Stimulated activated CD8-positive, alpha-beta memory T cell treated with anti-CD3 and anti-CD28 coated beads, Interleukin-4, amount 100 ng/mL, for 48 hours (primary cell): Measurements from ENCODE around the gene OSBPL5.
"Not testable (repeated sequence)": the region's sequence is repeated elsewhere in the genome, so short reads cannot be mapped to it uniquely, and the experiment has no call there.

Experiments used
- DNase-seq: peaks from one replicate; pipeline ENCODE4 v3.0.0-alpha.2; 2020

The OSBPL5 gene

DNA sequence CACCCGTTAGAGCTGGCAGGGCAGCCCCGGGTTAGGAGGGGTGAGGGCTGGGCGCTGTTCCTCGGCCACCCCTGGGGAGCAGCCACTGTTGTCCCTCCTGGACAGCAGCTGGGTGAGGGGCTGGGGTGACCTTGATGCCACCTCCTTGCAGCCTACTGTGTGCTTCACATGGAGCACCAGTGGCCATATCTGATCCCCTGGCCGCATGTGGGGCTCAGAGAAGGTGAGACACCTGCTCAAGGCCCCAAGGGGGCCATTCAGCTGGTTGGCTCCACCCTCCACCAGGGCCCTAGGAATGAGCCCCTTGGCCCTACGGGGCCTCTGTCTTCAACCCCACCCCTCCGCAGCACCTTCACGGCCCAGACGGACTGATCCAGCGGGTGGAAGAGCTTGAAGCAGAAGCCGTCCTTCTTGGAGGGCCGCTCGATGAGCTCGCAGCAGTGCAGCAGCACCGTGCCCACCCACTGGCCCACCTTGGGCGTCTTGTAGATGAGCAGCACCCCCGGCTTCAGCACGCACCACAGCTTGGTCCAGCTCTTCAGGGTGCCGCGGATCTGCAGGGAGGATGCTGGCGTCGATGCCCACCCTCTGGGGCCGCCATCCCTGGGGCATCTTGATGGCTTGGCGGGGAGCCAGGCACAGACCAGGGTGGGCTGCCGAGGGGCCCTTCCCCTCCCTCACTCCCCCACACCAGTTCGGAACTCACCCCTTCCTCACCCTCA is 44.9 kb downstream of the OSBPL5 start:
- DNase-seq = no peak

DNA sequence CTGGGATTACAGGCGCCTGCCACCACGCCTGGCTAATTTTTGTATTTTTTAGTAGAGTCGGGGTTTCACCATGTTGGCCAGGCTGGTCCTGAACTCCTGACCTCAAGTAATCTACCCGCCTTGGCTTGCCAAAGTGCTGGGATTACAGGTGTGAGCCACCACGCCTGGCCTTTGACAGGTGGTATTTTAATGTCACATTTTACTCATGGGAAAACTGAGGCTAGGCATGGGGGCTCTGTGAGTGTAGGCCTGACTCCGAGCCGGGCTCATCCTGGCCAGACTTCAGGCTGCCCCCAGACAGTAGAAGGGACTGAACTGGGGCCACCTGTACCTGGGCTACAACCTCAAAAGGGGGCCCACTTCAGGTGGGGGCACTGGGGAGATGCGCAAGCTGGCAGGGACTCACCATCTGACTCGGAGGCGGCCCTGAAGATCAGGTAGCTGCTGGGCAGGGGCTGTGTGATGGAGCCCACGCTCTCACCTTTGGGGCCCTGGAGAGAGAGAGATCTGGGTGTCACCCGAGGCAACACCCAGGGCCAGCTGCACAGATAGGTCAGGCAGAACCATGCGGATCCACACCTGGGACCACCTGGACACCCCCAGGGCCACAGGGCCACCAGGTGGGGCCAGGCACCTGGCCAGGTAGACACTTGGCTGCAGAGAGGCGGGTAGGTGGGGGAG is 45.8 kb downstream of the OSBPL5 start:
- no peak for DNase-seq

DNA sequence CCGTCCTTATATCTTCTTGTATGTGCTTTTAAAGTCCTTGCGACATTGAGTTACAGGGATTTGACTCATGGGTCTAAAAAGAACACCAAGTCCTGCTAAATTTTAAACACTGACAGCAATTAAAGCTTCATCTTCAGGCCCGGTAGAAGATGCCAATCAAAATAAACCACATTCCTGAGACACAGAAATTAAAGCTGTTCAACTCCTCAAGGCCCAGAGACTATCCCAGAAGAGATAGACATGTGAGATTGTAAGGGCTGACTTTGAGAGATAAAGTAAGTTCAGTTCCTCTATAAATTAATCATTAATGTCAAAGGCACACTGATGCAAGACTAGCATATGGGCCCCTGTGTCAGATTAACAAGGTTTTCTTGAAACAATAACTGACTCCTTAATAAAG is 49.8 kb downstream of the OSBPL5 start:
- DNase-seq = no peak

DNA sequence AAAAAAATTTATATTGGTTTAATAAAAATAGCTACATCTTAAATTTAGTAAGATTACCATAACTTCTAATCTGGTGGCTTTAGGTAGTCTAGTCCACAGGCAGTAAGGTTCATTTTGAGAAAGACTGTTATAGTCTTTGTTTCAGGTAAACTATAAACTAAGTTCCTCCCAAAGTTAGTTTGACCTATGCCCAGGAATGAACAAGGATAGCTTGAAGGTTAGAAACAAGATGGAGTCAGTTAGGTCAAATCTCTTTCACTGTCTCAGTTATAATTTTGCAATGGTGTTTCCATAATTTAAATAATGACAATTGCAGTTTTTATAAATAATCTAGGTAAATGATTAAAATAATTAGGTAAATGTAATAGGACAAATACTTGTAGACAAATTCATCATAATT is 51.4 kb downstream of the OSBPL5 start:
- DNase-seq = not testable (repeated sequence)

DNA sequence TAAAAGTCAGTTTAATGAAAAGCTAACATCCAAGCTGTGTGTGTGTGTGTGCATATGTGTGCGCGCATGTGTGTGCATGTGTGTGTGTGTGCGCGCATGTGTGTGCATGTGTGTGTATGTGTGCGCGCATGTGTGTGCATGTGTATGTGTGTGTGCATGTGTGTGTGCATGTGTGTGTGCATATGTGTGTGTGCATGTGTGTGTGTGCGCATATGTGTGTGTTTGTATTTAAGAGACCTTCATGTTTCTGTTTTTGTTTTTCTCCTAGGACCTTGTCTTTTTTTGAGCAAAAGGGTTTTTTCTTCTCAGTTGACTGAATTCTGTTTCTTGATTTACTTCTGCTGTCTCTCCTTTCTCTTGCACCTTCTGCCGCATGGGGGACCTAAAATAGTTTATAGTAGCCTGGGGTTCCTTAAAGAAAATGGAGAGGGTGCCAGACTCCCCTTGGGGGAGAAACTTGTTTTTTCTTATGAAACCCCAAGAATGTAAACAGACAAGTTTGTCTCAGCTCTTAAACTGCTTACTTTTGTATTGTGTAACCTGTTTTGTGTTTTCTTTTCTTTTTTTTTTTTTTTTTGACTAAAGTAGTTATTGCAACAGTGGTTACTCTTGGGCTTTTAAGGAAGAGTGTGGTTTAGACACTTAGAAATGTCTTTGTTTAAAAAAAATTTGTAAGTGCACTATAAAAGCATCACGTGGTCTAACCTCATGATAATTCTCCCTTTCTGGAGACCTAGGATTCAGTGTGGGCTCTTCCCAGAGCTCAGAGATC is 53.0 kb downstream of the OSBPL5 start:
- no peak for DNase-seq

DNA sequence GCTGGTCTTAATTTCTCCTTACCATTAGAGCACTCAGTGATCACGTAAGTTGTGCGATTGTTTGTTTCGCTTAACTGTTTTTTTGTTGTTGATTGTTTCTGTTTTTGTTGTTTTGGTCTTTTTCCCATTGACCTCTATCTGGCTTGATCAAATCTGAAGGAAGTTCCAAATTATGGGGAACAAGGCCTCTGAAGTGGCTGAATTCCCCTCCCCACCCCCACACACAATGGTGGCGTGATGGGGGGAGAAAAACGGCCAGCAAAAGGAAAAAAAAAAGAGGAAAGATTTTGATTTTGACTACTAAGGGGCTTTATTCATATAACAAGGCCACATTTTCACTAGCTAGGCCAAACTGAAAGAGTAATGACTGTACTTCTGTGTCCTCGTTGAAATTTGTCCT is 53.6 kb downstream of the OSBPL5 start:
- no peak for DNase-seq

DNA sequence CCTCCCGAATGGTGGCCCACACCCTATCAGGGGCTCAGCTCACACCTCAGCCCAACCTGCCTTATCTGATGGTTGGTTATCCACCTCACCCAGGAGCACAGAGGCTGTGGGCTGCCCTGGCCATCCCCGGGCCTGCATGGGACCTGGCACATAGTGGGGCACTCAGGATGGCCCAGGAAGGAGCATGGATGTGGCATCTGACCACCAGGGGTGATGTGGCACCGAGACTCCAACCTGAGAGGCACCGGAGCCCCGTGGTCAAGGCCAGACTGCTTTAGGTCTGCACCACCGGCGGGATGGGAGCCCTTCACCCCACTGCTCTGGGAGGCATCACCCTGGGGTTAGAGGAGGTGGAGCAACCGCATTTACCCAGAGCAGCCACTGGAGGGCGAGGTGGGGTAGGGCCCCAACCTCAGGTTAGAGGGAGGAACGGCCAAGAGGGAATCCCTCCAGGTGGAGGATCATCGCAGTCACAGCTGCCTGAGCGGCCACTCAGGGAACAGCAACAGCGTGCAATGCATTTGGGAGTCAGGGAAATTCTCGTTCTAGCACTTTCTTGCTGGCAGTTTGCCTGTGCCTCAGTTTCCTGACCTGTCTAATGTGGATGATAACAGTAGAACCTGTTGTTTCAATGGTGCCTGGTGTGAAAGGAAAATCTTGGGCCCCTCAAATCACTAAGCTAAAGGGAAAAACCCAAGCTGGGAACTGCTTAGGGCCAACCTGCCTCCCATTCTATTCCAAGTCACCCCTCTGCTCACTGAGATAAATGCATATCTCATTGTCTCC is 55.0 kb downstream of the OSBPL5 start:
- peak; percentile 68 for DNase-seq

DNA sequence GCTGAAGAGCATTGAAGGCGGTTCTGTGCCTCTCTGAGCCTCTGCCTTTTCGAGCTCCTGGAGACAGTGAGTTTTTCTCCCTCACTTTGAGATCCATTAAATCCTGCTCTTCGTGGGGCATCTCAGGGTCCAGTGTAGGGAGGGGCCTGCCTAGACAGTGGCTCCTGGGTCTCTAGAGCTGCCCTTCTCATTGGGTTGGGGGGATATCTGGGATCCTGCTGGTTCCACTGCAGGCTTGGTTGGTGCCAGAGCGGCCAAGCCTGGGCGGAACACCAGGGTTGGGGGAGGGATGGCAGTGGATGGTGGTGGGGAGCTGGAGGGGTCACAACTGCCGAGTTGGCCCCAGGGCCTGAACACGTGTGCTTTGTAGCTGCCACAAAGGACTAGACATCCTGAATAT is 55.7 kb downstream of the OSBPL5 start:
- DNase-seq = no peak

DNA sequence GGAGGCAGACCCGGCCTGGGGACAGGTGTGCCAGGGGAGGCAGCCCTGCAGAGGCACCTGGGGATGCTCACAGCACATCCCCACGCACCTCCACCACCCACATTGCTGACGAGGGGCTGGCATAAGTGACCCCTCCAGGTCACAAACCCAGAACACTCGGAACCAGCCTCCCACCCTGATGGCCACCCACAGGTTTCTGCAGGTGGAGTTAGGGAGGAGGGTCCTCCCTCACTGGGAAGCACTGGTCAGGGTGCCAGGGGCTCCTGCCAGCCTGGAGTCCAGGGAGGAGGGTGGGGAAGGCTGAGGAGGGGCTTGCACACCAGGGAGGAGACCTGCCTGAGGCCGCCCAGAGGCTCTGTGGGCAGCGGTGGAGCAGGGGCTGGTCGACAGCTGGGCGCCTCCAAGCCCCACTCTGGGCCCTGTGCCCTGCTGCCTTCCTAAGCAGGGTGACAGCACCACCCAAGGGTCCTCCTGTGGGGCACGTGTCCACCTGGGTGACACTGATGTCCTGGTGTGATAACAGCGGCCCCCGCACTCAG is 56.9 kb downstream of the OSBPL5 start:
- DNase-seq = no peak

DNA sequence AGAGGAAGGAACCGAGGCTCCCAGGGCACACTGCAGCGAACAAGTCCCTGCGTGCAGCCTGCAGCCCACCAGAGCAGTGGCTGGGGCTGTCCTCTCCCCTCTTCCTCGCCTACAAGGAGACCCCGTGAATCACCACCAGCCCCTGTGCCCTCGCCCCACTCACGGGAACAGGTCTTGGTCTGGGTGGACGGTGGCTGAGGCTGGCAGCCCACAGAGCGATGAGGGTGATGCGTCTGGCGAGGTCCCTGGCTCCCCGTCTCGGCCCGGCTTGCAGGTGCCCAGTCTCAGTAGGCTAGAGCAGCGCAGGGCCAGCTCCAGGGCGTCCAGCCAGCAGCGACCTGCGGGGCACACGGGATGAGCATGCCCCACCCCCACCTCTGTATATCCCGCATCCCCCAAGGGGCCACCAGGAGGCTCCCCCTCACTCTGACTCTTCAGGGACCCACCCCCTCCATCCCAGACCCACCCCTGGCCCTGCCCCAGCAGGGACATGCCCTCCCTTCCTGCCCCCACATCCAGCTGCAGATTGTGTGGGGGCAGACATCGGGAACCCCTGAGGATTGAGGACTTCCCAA is 57.4 kb downstream of the OSBPL5 start:
- DNase-seq = no peak

DNA sequence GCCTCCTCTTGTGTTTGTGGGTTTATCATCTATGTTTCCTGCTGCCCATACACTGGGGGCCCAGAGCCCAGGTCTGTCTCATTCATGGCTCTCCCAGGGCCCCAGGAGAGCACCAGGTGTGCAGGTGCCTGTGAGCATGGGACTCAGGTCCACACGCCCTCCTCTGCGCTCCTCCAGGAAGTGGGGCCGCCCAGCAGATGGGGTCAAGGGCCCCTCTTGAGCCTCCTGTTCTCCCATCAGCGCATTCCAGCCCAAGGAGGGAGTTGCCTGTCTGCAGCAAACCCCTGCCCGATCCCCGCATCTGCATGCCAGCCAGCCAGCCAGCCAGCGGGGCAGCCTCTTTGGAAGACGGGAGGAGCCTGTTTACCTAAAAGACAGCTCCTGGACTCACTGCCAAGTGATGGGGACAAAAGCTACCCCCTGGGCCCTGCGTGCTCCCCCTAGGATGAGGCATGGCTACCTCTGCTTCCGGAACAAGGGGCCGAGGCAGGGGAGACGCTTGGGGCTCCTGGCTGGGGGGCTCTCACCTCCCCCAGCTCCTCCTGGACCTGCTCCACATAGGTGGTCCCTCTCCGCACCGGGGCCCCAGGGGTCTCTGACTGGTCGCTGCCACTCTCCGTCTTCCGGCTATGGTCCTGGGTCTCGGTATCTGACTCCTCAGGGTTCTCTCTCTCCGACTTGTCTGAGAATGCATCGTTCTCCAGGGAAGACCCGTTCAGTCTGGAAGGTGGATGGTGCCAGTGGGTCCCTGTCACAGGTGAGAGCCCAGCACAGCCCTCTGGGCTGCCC is 58.2 kb downstream of the OSBPL5 start:
- no peak for DNase-seq

DNA sequence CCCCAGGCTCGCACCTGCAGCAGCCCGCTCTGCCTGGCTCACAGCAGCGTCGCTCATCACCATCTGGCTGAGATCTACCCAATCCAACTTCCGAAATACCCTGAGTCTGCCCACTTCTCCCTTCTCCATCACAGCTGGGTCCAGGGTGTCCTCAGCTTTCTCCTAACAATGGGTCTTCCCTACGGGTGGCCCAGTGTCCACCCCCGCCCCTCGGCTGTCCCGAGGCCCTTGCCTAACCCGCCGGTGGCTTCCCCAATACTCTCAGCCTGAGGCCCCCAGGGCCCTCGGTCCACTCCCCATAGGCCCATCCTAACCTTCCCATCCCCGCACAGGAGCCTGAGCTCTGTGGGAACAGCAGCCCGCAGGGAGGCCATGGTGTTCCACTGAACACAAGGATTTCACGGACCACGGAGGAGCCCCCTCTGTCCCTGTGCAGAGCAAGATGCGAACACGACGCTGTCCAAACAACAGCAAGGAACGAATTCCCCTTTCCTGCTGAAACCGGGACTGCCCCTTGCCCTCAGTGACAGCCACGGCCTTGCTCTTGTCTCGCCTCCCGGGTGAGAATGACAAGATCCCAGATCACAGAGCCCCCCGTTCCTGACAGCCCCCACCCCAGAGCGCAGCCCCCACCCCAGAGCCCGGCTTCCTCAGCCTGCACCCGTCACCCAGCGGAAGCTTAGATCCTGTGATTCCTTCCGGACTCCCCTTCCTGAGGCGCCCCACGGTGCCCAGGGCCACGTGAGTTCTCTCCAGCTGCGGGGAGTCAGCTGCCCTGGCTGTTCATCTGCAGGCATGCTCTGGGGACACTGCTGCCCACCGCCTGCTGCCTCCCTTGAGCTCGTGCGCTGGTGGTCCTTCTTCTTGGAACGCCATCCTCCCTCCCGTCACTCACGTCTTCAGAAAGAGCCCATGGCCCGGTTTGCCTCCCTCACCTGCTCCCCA is 59.0 kb downstream of the OSBPL5 start:
- no peak for DNase-seq

DNA sequence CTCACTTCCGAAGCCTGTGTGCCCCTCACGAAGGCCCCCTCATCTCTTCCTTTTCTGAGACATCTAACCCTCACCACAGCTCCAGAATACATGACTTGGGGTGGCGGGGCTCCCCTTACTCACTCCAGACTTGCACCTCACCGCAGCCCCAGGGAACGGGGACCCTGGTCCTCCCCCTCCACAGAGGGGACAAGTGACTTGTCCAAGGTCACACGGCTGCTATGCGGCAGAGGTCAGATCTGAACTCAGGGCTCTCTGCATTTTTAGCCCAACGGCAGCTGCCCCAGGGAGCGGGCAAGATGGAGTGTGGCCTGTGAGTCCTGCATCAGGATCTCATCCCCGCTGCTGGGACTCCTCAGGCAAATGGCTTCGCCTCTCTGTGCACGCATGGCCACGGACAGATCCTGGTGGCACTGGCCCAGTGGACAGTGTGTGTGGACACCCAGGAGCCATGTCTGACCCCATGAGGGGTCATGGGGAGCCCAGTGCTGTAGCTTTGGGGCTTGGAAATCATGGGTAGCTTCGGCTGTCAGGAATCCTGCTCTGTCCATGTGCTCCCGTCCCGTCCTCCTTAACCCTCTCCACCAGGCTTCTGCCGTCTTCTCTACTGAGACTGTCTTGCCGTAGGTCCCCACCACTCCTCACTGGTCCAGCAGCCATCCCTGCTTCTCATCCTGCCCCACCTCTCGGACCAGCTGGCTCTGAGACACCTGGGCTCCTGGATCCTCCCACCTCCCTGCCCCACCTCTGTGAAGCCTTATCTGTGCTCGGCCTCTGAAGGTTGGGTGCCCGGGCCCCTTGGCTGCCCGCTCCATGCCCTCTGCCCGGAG is 59.9 kb downstream of the OSBPL5 start:
- DNase-seq = peak; percentile 10

DNA sequence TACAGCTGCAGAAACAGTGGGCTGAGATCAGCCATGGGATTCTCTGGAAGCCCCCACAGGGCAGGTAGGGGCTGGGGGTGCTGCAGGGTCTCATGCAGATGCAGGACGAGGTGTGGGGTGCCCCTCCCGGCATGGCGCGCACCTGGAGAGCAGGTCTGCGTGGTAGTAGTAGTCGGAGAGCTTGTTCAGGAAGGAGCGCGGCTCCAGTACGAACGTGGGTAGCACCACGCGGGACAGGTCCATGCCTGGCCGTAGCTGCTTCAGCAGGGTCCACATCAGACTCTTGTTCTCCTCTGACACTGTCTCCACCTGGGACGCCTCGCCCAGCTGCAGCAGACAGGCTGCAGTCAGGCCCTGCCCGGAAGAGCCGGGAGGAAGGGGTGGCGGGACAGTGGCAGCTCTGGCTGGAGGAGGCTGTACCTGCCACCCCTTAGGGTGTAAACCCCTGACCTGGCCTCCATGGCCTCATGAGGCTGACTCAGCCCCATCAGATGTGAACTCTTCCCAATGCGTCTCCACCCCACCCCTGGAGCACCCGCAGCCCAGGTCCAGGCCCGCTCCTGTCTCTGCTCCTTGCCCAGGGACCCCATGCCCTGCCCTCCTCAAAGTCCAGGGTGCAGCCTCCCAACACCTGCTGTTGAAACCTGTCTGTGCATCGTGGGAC is 60.9 kb downstream of the OSBPL5 start:
- DNase-seq = peak; percentile 12

DNA sequence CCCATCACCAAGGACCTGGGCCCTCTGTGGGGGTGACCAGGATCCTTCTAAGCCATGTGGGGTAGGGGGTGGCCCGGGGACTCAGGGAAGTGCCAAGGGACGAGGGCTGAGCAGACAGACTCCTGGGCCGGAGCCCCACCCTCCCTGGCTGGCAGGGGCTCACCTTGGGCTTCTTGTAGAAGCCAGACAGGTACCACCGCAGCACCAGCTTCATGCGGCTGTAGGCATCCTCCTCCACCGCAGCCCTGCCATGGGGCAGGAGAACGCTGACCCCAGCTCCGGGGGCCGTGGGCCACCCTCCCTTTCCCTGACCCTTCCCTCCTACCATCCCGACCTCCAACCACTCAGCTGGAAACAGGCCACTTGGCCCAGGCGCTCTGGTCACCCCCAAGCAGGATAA is 62.0 kb downstream of the OSBPL5 start:
- no peak for DNase-seq

DNA sequence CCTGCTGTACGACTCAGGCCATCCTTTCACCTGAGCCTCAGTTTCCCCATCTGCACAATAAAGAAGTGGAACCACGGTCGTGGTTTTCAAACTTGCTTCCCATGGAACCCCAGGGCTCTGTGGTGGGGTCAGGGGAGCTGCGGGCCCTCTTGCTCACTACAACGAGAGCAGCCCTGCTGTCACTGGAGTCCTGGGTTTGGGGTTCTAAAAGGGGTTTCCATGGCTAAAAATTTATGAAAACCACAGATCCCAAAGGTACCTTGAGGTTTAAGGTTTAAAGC is 62.5 kb downstream of the OSBPL5 start:
- no peak for DNase-seq

DNA sequence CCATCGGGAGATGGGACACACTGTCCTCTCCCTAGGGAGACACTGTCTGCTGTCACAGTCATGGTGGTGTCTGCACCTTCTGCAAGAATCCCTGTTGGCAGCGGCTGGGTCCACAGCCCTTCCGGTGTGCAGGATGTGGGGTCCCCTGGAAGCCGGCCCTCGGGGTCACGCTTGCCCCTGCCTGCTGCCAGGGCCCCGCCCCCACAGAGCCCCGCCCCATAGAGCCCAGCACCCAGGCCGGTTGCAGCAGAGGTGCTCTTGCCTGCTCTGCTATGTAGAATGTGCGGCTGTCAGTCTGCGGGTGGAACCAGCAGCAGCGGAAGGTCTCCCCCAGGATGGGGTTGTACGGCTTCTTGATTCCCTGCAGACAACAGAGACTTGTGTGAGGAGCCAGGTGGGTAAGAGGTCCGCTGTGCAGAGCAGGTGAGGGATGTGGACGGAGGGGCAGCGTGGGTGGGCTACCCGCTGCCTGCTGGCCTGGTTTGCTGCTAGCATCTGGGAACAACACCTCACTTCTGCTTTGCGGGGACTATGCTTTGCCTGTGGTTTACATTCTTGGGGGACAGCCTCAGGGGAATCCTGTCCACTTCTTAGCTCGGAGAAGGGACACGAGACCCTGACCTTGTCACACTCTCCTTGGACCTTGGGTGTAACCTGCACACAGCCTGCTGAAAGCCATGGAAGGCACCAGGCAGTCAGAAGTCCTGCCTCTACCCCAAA is 63.0 kb downstream of the OSBPL5 start:
- DNase-seq = peak; percentile 1

DNA sequence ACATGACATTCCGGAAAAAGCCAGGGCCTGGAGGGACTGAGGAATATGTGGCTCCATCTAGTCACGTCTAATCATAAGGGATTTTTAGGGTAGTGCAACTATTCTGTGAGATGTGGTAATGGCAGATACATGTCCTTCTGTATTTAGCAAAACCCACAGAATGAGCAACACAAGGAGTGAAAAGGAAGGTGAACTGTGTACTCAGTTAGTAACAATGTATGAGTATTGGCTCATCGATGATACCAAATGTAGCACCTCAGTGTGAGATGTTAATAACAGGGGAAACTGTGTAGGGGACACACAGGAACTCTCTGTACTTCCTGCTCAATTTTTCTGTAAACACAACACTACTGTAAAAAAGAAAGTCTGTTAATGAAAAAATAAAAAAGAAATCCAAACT is 65.9 kb downstream of the OSBPL5 start:
- no peak for DNase-seq
